Subcutaneous abdominal adipose tissue (tissue), 5 donors: ENCODE data around the gene PRIM1.

Source experiments
- H3K27ac ChIP-seq: one replicate; pipeline ENCODE4 v1.7.0; 2013; ENCODE audit warnings: low read depth, mild to moderate bottlenecking, inconsistent platforms, low read length, moderate library complexity
- H3K27me3 ChIP-seq, 5 donors: one replicate each; pipeline ENCODE4 v1.7.0; 2013; ENCODE audit warnings: low read length in 5 of 5, inconsistent platforms in 1 of 5; ENCODE audit not compliant: control insufficient read depth in 5 of 5, insufficient read depth in 4 of 5
- H3K36me3 ChIP-seq, 5 donors: one replicate each; pipeline ENCODE4 v1.7.0; 2013; ENCODE audit warnings: low read length in 5 of 5; ENCODE audit not compliant: control insufficient read depth in 5 of 5, insufficient read depth in 5 of 5
- H3K4me1 ChIP-seq, 5 donors: one replicate each; pipeline ENCODE4 v1.7.0; 2013; ENCODE audit warnings: low read length in 5 of 5, mild to moderate bottlenecking in 3 of 5, moderate library complexity in 1 of 5; ENCODE audit not compliant: control insufficient read depth in 5 of 5, insufficient read depth in 5 of 5
- H3K4me3 ChIP-seq, 5 donors: one replicate each; pipeline ENCODE4 v1.7.0; 2013; ENCODE audit warnings: low read length in 5 of 5, low read depth in 1 of 5
- H3K9ac ChIP-seq, 5 donors: one replicate each; pipeline ENCODE4 v1.7.0; 2013; ENCODE audit warnings: low read length in 5 of 5, mild to moderate bottlenecking in 4 of 5, moderate library complexity in 3 of 5
- H3K9me3 ChIP-seq, 5 donors: one replicate each; pipeline ENCODE4 v1.7.0; 2013; ENCODE audit warnings: low read length in 5 of 5; ENCODE audit not compliant: control insufficient read depth in 5 of 5
- donor health status: healthy.
- donor health status: healthy.
- donor health status: healthy.
- donor health status: healthy.
- donor health status: healthy.

Gene PRIM1

GRCh38 chr12:56785141-56785865 lies 33.2 kb upstream of the PRIM1 start:
- H3K27me3 ChIP-seq, result no peaks in the 10 kb centered on the region
- no peaks in the 10 kb centered on the region for H3K4me1 ChIP-seq
- no peaks in the 10 kb centered on the region for H3K36me3 ChIP-seq
- H3K27ac ChIP-seq, result no peak overlapping the region
- no peaks in the 10 kb centered on the region for H3K9me3 ChIP-seq
- H3K4me3 ChIP-seq, result no peak overlapping the region
- no peak overlapping the region for H3K9ac ChIP-seq

GRCh38 chr12:56781726-56782125 lies 29.6 kb upstream of the PRIM1 start:
- Histone ChIP-seq H3K4me3 (no peak overlapping the region), H3K36me3 (no peaks in the 10 kb centered on the region), H3K4me1 (no peaks in the 10 kb centered on the region), H3K9me3 (no peaks in the 10 kb centered on the region), H3K9ac (no peak overlapping the region), H3K27ac (no peak overlapping the region), H3K27me3 (no peaks in the 10 kb centered on the region)

GRCh38 chr12:56778756-56779155 lies 26.6 kb upstream of the PRIM1 start:
- H3K4me3 ChIP-seq, result no peak overlapping the region
- no peaks in the 10 kb centered on the region for H3K4me1 ChIP-seq
- no peaks in the 10 kb centered on the region for H3K9me3 ChIP-seq
- no peaks in the 10 kb centered on the region for H3K36me3 ChIP-seq
- no peaks in the 10 kb centered on the region for H3K27me3 ChIP-seq
- H3K9ac ChIP-seq, result no peak overlapping the region
- no peak overlapping the region for H3K27ac ChIP-seq

GRCh38 chr12:56776654-56777053 lies 24.5 kb upstream of the PRIM1 start:
- H3K36me3 ChIP-seq, result no peaks in the 10 kb centered on the region
- H3K27ac ChIP-seq, result no peak overlapping the region
- no peaks in the 10 kb centered on the region for H3K9me3 ChIP-seq
- H3K9ac ChIP-seq, result no peak overlapping the region
- H3K4me3 ChIP-seq, result no peak overlapping the region
- no peaks in the 10 kb centered on the region for H3K27me3 ChIP-seq
- H3K4me1 ChIP-seq, result no peaks in the 10 kb centered on the region

GRCh38 chr12:56775638-56776037 lies 23.5 kb upstream of the PRIM1 start:
- no peak overlapping the region for H3K9ac ChIP-seq
- H3K27me3 ChIP-seq, result no peaks in the 10 kb centered on the region
- no peaks in the 10 kb centered on the region for H3K9me3 ChIP-seq
- no peaks in the 10 kb centered on the region for H3K4me1 ChIP-seq
- H3K27ac ChIP-seq, result no peak overlapping the region
- H3K4me3 ChIP-seq, result no peak overlapping the region
- H3K36me3 ChIP-seq, result no peaks in the 10 kb centered on the region

GRCh38 chr12:56773113-56773512 lies 21.0 kb upstream of the PRIM1 start:
- Histone ChIP-seq H3K9ac (no peak overlapping the region), H3K4me3 (no peak overlapping the region), H3K27me3 (no peaks in the 10 kb centered on the region), H3K36me3 (no peaks in the 10 kb centered on the region), H3K27ac (no peak overlapping the region), H3K9me3 (no peaks in the 10 kb centered on the region), H3K4me1 (no peaks in the 10 kb centered on the region)

- Histone ChIP-seq H3K27ac (no peak overlapping the region), H3K4me3 (no peak overlapping the region), H3K27me3 (no peaks in the 10 kb centered on the region), H3K9ac (no peak overlapping the region), H3K9me3 (no peaks in the 10 kb centered on the region), H3K36me3 (no peaks in the 10 kb centered on the region), H3K4me1 (no peaks in the 10 kb centered on the region)
Observed at GRCh38 chr12:56772625-56773024, 20.5 kb upstream of the PRIM1 start.

- Histone ChIP-seq H3K9me3 (no peaks in the 10 kb centered on the region), H3K27ac (no peak overlapping the region), H3K4me1 (peaks cover 0 to 4% (median 0%) of the 10 kb centered on the region in 5 donors), H3K36me3 (no peaks in the 10 kb centered on the region), H3K27me3 (no peaks in the 10 kb centered on the region), H3K4me3 (no peak overlapping the region), H3K9ac (no peak overlapping the region)
Observed at GRCh38 chr12:56769868-56770267, 17.7 kb upstream of the PRIM1 start.

- Histone ChIP-seq H3K9me3 (no peaks in the 10 kb centered on the region), H3K27ac (no peak overlapping the region), H3K4me1 (peaks cover 0 to 8% (median 0%) of the 10 kb centered on the region in 5 donors), H3K27me3 (no peaks in the 10 kb centered on the region), H3K4me3 (no peak overlapping the region), H3K36me3 (no peaks in the 10 kb centered on the region), H3K9ac (no peak overlapping the region)
Observed at GRCh38 chr12:56768424-56768823, 16.3 kb upstream of the PRIM1 start.

- no peaks in the 10 kb centered on the region for H3K9me3 ChIP-seq
- H3K27me3 ChIP-seq, result no peaks in the 10 kb centered on the region
- H3K4me3 ChIP-seq, result no peak overlapping the region
- no peaks in the 10 kb centered on the region for H3K36me3 ChIP-seq
- no peak overlapping the region for H3K9ac ChIP-seq
- no peak overlapping the region for H3K27ac ChIP-seq
- peaks cover 0 to 8% (median 0%) of the 10 kb centered on the region in 5 donors for H3K4me1 ChIP-seq
Observed at GRCh38 chr12:56766535-56766934, 14.4 kb upstream of the PRIM1 start.
